ENCODE measurements around the gene ANKRD23. TPM values are rescaled to one million over a fixed set of nuclear protein-coding genes. Genes with fewer than 3 reads are reported as not detected.

The ANKRD23 gene
- polyA plus RNA-seq, 1 of the 3 experiments (the other 2 are of a cell fraction) = 3.1 TPM

DNA sequence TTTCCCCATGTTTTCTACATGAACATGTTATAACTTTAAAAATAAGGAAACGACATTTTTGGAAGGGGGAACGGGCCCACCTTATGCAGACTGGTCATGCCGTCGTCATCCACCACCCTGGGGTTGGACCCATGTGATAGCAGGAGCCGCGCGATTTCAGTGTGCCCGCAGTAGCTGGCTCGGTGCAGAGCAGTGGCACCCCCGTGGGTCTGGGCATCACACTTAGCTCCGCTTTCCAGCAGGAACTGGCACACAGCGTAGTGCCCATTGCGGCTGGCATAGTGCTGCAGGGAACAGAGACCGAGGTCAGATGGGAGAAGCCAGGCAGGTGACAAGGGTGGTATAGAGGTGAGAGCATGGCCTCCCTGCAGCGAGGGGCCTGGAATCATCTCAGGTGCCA is 9.5 kb upstream of the ANKRD23 start:
- DNase-seq = no peak
- peaks cover under 1% of the 10 kb centered on the region for H3F3A ChIP-seq (replicated peaks; ENCODE audit: insufficient read depth)
- no peaks in the 10 kb centered on the region for H3K9me2 ChIP-seq
- no peak overlapping the region for H3K4me3 ChIP-seq (ENCODE audit: low read depth in 2 of 2, low read length in 1 of 2)
- no peak overlapping the region for H3K9ac ChIP-seq
- TF ChIP-seq RFX5 (IDR thresholded peaks at IDR 0.05; ENCODE audit: low read length) = no peak
- TF ChIP-seq GABPA (IDR thresholded peaks at IDR 0.05; ENCODE audit: low read depth) = no peak
- no peak for TF ChIP-seq PBX3 (IDR thresholded peaks at IDR 0.05)
- TF ChIP-seq SIN3A (IDR thresholded peaks at IDR 0.05; ENCODE audit: borderline replicate concordance, low read depth, low read length) = no peak
- no peak for TF ChIP-seq USF1 (IDR thresholded peaks at IDR 0.05; ENCODE audit: borderline replicate concordance, low read depth)
- WGBS (ENCODE audit: low lambda C conversion rate) = 95% methylated on average over 15 of the region's 15 CpGs
- no peak overlapping the region for H2AFZ ChIP-seq (ENCODE audit: low read depth)
- H3K4me2 ChIP-seq = no peak overlapping the region
- H4K20me1 ChIP-seq (ENCODE audit: insufficient read depth) = no peaks in the 10 kb centered on the region
- peaks cover 32% of the 10 kb centered on the region for H3K79me2 ChIP-seq (ENCODE audit: insufficient read depth)
- CTCF ChIA-PET = interaction anchor here (4.3 kb wide), 1 partner anchor 98 kb away, joined by 21 read pairs; no protein-coding TSS in a partner anchor
- peaks cover 5 to 16% of the 10 kb centered on the region in 2 experiments for H3K36me3 ChIP-seq (replicated peaks in 1 of 2; ENCODE audit: control insufficient read depth in 1 of 2, insufficient read depth in 2 of 2, low read length in 1 of 2)
- no peaks in the 10 kb centered on the region for H3K9me3 ChIP-seq
- peaks cover 0 to 8% of the 10 kb centered on the region in 2 experiments; a peak in 1 of 4 replicates for H3K4me1 ChIP-seq (ENCODE audit: control insufficient read depth in 1 of 2, insufficient read depth in 2 of 2, low read depth in 1 of 2, low read length in 1 of 2)
- H3K27ac ChIP-seq (ENCODE audit: low read depth in 2 of 2, low read length in 1 of 2) = no peak overlapping the region
- POLR2A ChIA-PET = no interaction called here
- H3K27me3 ChIP-seq (ENCODE audit: insufficient read depth) = no peaks in the 10 kb centered on the region

DNA sequence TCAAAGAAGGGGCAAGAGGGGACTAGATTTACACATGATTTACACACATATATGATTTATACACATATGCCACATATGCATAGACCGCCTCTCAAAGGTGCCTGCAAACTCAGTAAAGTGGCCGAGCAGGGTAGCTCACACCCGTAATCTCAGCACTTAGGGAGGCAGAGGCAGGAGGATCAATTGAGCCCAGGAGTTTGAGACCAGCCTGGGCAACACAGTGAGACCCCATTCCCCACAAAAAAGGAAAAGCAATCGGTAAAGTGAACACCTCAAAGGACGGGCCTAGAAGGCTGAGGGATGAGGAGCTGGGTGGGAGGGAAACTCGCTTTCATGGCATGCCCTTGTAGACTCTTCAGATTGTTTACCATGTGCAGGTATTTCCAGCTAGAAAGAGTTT is 8.8 kb upstream of the ANKRD23 start:
- ChIA-PET CTCF (interaction anchor here (4.3 kb wide), 1 partner anchor 99 kb away, joined by 21 read pairs; no protein-coding TSS in a partner anchor), POLR2A (interaction anchor here (1.2 kb wide), 1 partner anchor 10 kb away, joined by 3 read pairs; no protein-coding TSS in a partner anchor)
- no peak overlapping the region for H2AFZ ChIP-seq (ENCODE audit: low read depth)
- peaks cover 0 to 8% of the 10 kb centered on the region in 2 experiments; a peak in 1 of 4 replicates for H3K4me1 ChIP-seq (ENCODE audit: control insufficient read depth in 1 of 2, insufficient read depth in 2 of 2, low read depth in 1 of 2, low read length in 1 of 2)
- peaks cover 32% of the 10 kb centered on the region for H3K79me2 ChIP-seq (ENCODE audit: insufficient read depth)
- TF ChIP-seq NFIC (IDR thresholded peaks at IDR 0.05; ENCODE audit: borderline replicate concordance) (no peak), GABPA (IDR thresholded peaks at IDR 0.05; ENCODE audit: low read depth) (no peak), TCF12 (IDR thresholded peaks at IDR 0.05) (no peak), SMC3 (IDR thresholded peaks at IDR 0.05; ENCODE audit: low read depth, low read length) (no peak), USF1 (IDR thresholded peaks at IDR 0.05; ENCODE audit: borderline replicate concordance, low read depth) (no peak), NRF1 (IDR thresholded peaks at IDR 0.05; ENCODE audit: low read depth, low read length) (no peak), POLR2AphosphoS5 (IDR thresholded peaks at IDR 0.05; ENCODE audit: low read depth, low read length) (no peak), MEF2A (IDR thresholded peaks at IDR 0.05; ENCODE audit: borderline replicate concordance, low read depth) (no peak)
- TF ChIP-seq, protein P1, sequence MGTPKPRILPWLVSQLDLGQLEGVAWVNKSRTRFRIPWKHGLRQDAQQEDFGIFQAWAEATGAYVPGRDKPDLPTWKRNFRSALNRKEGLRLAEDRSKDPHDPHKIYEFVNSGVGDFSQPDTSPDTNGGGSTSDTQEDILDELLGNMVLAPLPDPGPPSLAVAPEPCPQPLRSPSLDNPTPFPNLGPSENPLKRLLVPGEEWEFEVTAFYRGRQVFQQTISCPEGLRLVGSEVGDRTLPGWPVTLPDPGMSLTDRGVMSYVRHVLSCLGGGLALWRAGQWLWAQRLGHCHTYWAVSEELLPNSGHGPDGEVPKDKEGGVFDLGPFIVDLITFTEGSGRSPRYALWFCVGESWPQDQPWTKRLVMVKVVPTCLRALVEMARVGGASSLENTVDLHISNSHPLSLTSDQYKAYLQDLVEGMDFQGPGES (IDR thresholded peaks at IDR 0.05; ENCODE audit: low read depth, low read length) = no peak
- H3F3A ChIP-seq (replicated peaks; ENCODE audit: insufficient read depth) = no peaks in the 10 kb centered on the region
- H3K9ac ChIP-seq = no peak overlapping the region
- peaks cover 9 to 20% of the 10 kb centered on the region in 2 experiments for H3K36me3 ChIP-seq (replicated peaks in 1 of 2; ENCODE audit: control insufficient read depth in 1 of 2, insufficient read depth in 2 of 2, low read length in 1 of 2)
- H3K4me2 ChIP-seq = no peak overlapping the region
- 96% methylated on average over 6 of the region's 6 CpGs for WGBS (ENCODE audit: low lambda C conversion rate)
- H3K4me3 ChIP-seq (ENCODE audit: low read depth in 2 of 2, low read length in 1 of 2) = no peak overlapping the region
- H3K9me2 ChIP-seq = no peaks in the 10 kb centered on the region
- no peaks in the 10 kb centered on the region for H3K27me3 ChIP-seq (ENCODE audit: insufficient read depth)
- H3K9me3 ChIP-seq = no peaks in the 10 kb centered on the region
- DNase-seq = no peak
- no peak overlapping the region for H3K27ac ChIP-seq (ENCODE audit: low read depth in 2 of 2, low read length in 1 of 2)
- no peaks in the 10 kb centered on the region for H4K20me1 ChIP-seq (ENCODE audit: insufficient read depth)
